ENCODE measurements around the gene ABRAXAS1. TPM values are rescaled to one million over a fixed set of nuclear protein-coding genes. Genes with fewer than 3 reads are reported as not detected.

ABRAXAS1 gene
- total RNA-seq, 1 donor from 2014 or later = 13.6 TPM

GRCh38 chr4:83486457-83487129 is 1.7 kb upstream of the ABRAXAS1 start:
- DNase-seq (ENCODE audit: low read depth) = no peak

DNA sequence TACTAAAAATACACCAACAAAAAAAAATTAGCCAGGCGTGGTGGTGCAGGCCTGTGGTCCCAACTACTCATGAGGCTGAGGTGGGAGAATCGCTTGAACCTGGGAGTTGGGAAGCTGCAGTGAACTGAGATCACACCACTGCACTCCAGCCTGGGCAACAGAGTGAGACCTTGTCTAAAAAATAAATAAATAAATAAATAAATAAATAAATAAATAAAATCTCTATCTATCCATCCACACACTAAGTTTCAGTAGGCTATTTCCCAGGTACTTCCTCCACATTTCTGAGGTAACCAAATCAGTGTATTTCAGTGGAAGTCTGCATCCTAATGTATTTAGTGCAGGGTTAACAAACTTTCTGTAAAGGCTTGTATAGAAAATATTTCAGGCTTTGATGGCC is 10.9 kb downstream of the ABRAXAS1 start:
- Histone ChIP-seq H4K20me1 (ENCODE audit: insufficient read depth, low read length) (no peaks in the 10 kb centered on the region), H2AFZ (ENCODE audit: low read depth, low read length) (no peak overlapping the region), H3K4me1 (ENCODE audit: insufficient read depth, low read length) (no peaks in the 10 kb centered on the region), H3K27me3 (ENCODE audit: insufficient read depth, low read length) (no peaks in the 10 kb centered on the region), H3K4me3 (ENCODE audit: insufficient read depth, low read depth, low read length) (no peak overlapping the region), H3K9me3 (ENCODE audit: insufficient read depth, low read depth, low read length) (no peaks in the 10 kb centered on the region), H3K4me2 (ENCODE audit: low read length) (no peak overlapping the region), H3K27ac (ENCODE audit: low read depth, low read length) (no peak overlapping the region), H3K36me3 (ENCODE audit: insufficient read depth, low read length) (peaks cover 6% of the 10 kb centered on the region), H3K79me2 (ENCODE audit: insufficient read depth, low read length) (no peaks in the 10 kb centered on the region), H3K9ac (ENCODE audit: low read length) (no peak overlapping the region)
- no peaks in the 10 kb centered on the region for H3K27me3 Mint-ChIP-seq (ENCODE audit: low read depth, unreplicated experiment)
- DNase-seq (ENCODE audit: low read depth) (no peak), FAIRE-seq (no peak)
- no peak for TF ChIP-seq EZH2 (IDR thresholded peaks at IDR 0.05; ENCODE audit: insufficient read depth, low read length)
- TF ChIP-seq CTCF (IDR thresholded peaks at IDR 0.05; ENCODE audit: insufficient read depth, low read depth, low read length) = no peak
- no peaks in the 10 kb centered on the region for H3K9me3 Mint-ChIP-seq (ENCODE audit: unreplicated experiment)
- no peak overlapping the region for H3K27ac Mint-ChIP-seq (ENCODE audit: unreplicated experiment)
- no peaks in the 10 kb centered on the region for H3K4me1 Mint-ChIP-seq (ENCODE audit: low read depth, unreplicated experiment)
- no peak overlapping the region for H3K4me3 Mint-ChIP-seq (ENCODE audit: unreplicated experiment)
- H3K36me3 Mint-ChIP-seq (ENCODE audit: low read depth, unreplicated experiment) = no peaks in the 10 kb centered on the region

More at GRCh38 chr4:83486457-83487129, 1.7 kb upstream of the ABRAXAS1 start:
- Histone ChIP-seq H3K9ac (ENCODE audit: low read length) (no peak overlapping the region), H3K36me3 (ENCODE audit: insufficient read depth, low read length) (no peaks in the 10 kb centered on the region), H3K79me2 (ENCODE audit: insufficient read depth, low read length) (peaks cover 6% of the 10 kb centered on the region), H4K20me1 (ENCODE audit: insufficient read depth, low read length) (no peaks in the 10 kb centered on the region), H3K27me3 (ENCODE audit: insufficient read depth, low read length) (no peaks in the 10 kb centered on the region), H2AFZ (ENCODE audit: low read depth, low read length) (peak overlapping the region; percentile 1), H3K9me3 (ENCODE audit: insufficient read depth, low read depth, low read length) (no peaks in the 10 kb centered on the region), H3K4me1 (ENCODE audit: insufficient read depth, low read length) (peaks cover 11% of the 10 kb centered on the region), H3K4me2 (ENCODE audit: low read length) (no peak overlapping the region), H3K27ac (ENCODE audit: low read depth, low read length) (no peak overlapping the region), H3K4me3 (ENCODE audit: insufficient read depth, low read depth, low read length) (no peak overlapping the region)
- no peak overlapping the region for H3K4me3 Mint-ChIP-seq (ENCODE audit: unreplicated experiment)
- no peaks in the 10 kb centered on the region for H3K4me1 Mint-ChIP-seq (ENCODE audit: low read depth, unreplicated experiment)
- H3K27ac Mint-ChIP-seq (ENCODE audit: unreplicated experiment) = no peak overlapping the region
- no peaks in the 10 kb centered on the region for H3K36me3 Mint-ChIP-seq (ENCODE audit: low read depth, unreplicated experiment)
- H3K9me3 Mint-ChIP-seq (ENCODE audit: unreplicated experiment) = no peaks in the 10 kb centered on the region
- FAIRE-seq = no peak
- TF ChIP-seq CTCF (IDR thresholded peaks at IDR 0.05; ENCODE audit: insufficient read depth, low read depth, low read length) (no peak), EZH2 (IDR thresholded peaks at IDR 0.05; ENCODE audit: insufficient read depth, low read length) (no peak)
- peaks cover 1% of the 10 kb centered on the region for H3K27me3 Mint-ChIP-seq (ENCODE audit: low read depth, unreplicated experiment)

GRCh38 chr4:83473423-83473822 is 11.5 kb downstream of the ABRAXAS1 start:
- H3K79me2 ChIP-seq (ENCODE audit: insufficient read depth, low read length) = no peaks in the 10 kb centered on the region
- H3K9me3 ChIP-seq (ENCODE audit: insufficient read depth, low read depth, low read length) = no peaks in the 10 kb centered on the region
- H3K4me2 ChIP-seq (ENCODE audit: low read length) = no peak overlapping the region
- H3K9me3 Mint-ChIP-seq (ENCODE audit: unreplicated experiment) = no peaks in the 10 kb centered on the region
- no peaks in the 10 kb centered on the region for H3K4me1 ChIP-seq (ENCODE audit: insufficient read depth, low read length)
- no peak overlapping the region for H3K4me3 ChIP-seq (ENCODE audit: insufficient read depth, low read depth, low read length)
- no peaks in the 10 kb centered on the region for H3K36me3 Mint-ChIP-seq (ENCODE audit: low read depth, unreplicated experiment)
- H3K4me3 Mint-ChIP-seq (ENCODE audit: unreplicated experiment) = no peak overlapping the region
- no peak for DNase-seq (ENCODE audit: low read depth)
- no peak overlapping the region for H3K27ac Mint-ChIP-seq (ENCODE audit: unreplicated experiment)
- H3K36me3 ChIP-seq (ENCODE audit: insufficient read depth, low read length) = peaks cover 11% of the 10 kb centered on the region
- H3K27me3 Mint-ChIP-seq (ENCODE audit: low read depth, unreplicated experiment) = no peaks in the 10 kb centered on the region
- H2AFZ ChIP-seq (ENCODE audit: low read depth, low read length) = no peak overlapping the region
- H3K4me1 Mint-ChIP-seq (ENCODE audit: low read depth, unreplicated experiment) = no peaks in the 10 kb centered on the region
- no peak overlapping the region for H3K27ac ChIP-seq (ENCODE audit: low read depth, low read length)
- H4K20me1 ChIP-seq (ENCODE audit: insufficient read depth, low read length) = no peaks in the 10 kb centered on the region
- no peak for FAIRE-seq
- H3K27me3 ChIP-seq (ENCODE audit: insufficient read depth, low read length) = no peaks in the 10 kb centered on the region
- no peak overlapping the region for H3K9ac ChIP-seq (ENCODE audit: low read length)
- TF ChIP-seq EZH2 (IDR thresholded peaks at IDR 0.05; ENCODE audit: insufficient read depth, low read length) (no peak), CTCF (IDR thresholded peaks at IDR 0.05; ENCODE audit: insufficient read depth, low read depth, low read length) (no peak)
